ENCODE measurements around the gene CDK5RAP2. TPM values are rescaled to one million over a fixed set of nuclear protein-coding genes. Genes with fewer than 3 reads are reported as not detected.

Gene CDK5RAP2
- polyA plus RNA-seq, 1 donor (not counting 4 experiments of a cell fraction or from before 2014, with no cell fraction given), result 22.4 TPM

DNA sequence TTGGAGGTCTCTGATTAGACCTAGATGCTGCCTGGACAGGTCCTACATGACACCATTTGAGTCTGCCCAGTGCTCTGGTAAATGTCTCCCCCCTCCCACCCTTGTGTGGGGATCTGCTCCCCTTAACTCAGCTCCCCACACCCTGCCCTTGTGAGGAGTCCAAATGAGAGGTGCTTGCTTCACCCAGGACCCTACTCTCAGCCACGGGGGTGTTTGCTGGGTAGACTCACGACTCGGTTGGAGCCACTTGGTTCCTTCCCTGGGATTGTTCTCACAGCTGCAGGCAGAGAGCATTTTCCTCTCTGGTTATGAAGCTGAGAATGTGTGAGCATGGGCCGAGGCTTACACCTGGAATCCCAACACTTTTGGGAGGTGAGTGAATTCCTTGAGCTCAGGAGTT lies 204.7 kb downstream of the CDK5RAP2 start:
- H3K4me2 ChIP-seq (ENCODE audit: control insufficient read depth, extremely low read depth, insufficient read depth, low read depth, low read length), result no peak overlapping the region
- FAIRE-seq, result no peak

GRCh38 chr9:120374817-120375216 lies 205.2 kb downstream of the CDK5RAP2 start:
- H3K9ac ChIP-seq (ENCODE audit: control insufficient read depth, extremely low read depth, insufficient read depth, low read length), result no peak overlapping the region
- no peaks in the 10 kb centered on the region for H3K9me3 ChIP-seq (ENCODE audit: control insufficient read depth, low read depth, low read length)
- no peaks in the 10 kb centered on the region for H3K27me3 ChIP-seq (ENCODE audit: control insufficient read depth, extremely low read depth, insufficient read depth, low read length)
- no peak overlapping the region for H3K4me2 ChIP-seq (ENCODE audit: control insufficient read depth, extremely low read depth, insufficient read depth, low read depth, low read length)
- dilution Hi-C loops (cut with MboI; ENCODE audit: extremely low pct_ligation_motif_present, low sequenced_read_pairs), result no loop called here
- TF ChIP-seq, protein P1, sequence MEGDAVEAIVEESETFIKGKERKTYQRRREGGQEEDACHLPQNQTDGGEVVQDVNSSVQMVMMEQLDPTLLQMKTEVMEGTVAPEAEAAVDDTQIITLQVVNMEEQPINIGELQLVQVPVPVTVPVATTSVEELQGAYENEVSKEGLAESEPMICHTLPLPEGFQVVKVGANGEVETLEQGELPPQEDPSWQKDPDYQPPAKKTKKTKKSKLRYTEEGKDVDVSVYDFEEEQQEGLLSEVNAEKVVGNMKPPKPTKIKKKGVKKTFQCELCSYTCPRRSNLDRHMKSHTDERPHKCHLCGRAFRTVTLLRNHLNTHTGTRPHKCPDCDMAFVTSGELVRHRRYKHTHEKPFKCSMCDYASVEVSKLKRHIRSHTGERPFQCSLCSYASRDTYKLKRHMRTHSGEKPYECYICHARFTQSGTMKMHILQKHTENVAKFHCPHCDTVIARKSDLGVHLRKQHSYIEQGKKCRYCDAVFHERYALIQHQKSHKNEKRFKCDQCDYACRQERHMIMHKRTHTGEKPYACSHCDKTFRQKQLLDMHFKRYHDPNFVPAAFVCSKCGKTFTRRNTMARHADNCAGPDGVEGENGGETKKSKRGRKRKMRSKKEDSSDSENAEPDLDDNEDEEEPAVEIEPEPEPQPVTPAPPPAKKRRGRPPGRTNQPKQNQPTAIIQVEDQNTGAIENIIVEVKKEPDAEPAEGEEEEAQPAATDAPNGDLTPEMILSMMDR (optimal IDR thresholded peaks at IDR 0.05 in 1 of 3, IDR thresholded peaks at IDR 0.05 in 1 of 3, conservative IDR thresholded peaks at IDR 0.05 in 1 of 3; ENCODE audit: extremely low read depth in 1 of 3, insufficient read depth in 2 of 3, low read length in 3 of 3), result no peak
- no peak overlapping the region for H3K4me3 ChIP-seq (ENCODE audit: control insufficient read depth in 2 of 3, extremely low read depth in 1 of 3, insufficient read depth in 2 of 3, low read depth in 1 of 3, low read length in 3 of 3)
- H4K20me1 ChIP-seq (ENCODE audit: control insufficient read depth, extremely low read depth, insufficient read depth, low read length), result no peaks in the 10 kb centered on the region
- DNase-seq (ENCODE audit: low read depth, low spot score) (no peak), FAIRE-seq (no peak)
- no peak overlapping the region for H2AFZ ChIP-seq (ENCODE audit: control insufficient read depth, low read length)
- no peaks in the 10 kb centered on the region for H3K9me1 ChIP-seq (ENCODE audit: control insufficient read depth, extremely low read depth, insufficient read depth, low read length)
- no peak overlapping the region for H3K27ac ChIP-seq (ENCODE audit: control insufficient read depth, insufficient read depth, low read length)
- no peaks in the 10 kb centered on the region for H3K4me1 ChIP-seq (ENCODE audit: control insufficient read depth, extremely low read depth, insufficient read depth, low read length)
- no peaks in the 10 kb centered on the region for H3K79me2 ChIP-seq (ENCODE audit: control insufficient read depth, insufficient read depth, low read length)
- H3K36me3 ChIP-seq (ENCODE audit: control insufficient read depth in 2 of 2, extremely low read depth in 1 of 2, insufficient read depth in 2 of 2, low read length in 2 of 2), result no peaks in the 10 kb centered on the region

More for the DNA sequence above, 204.7 kb downstream of the CDK5RAP2 start:
- DNase-seq (ENCODE audit: low read depth, low spot score), result no peak
- H3K27ac ChIP-seq (ENCODE audit: control insufficient read depth, insufficient read depth, low read length), result no peak overlapping the region
- H3K4me3 ChIP-seq (ENCODE audit: control insufficient read depth in 2 of 3, extremely low read depth in 1 of 3, insufficient read depth in 2 of 3, low read depth in 1 of 3, low read length in 3 of 3), result no peak overlapping the region
- no peaks in the 10 kb centered on the region for H3K79me2 ChIP-seq (ENCODE audit: control insufficient read depth, insufficient read depth, low read length)
- H3K9me3 ChIP-seq (ENCODE audit: control insufficient read depth, low read depth, low read length), result no peaks in the 10 kb centered on the region
- H3K4me1 ChIP-seq (ENCODE audit: control insufficient read depth, extremely low read depth, insufficient read depth, low read length), result no peaks in the 10 kb centered on the region
- H4K20me1 ChIP-seq (ENCODE audit: control insufficient read depth, extremely low read depth, insufficient read depth, low read length), result no peaks in the 10 kb centered on the region
- TF ChIP-seq EZH2 (IDR thresholded peaks at IDR 0.05; ENCODE audit: low read length), result no peak
- TF ChIP-seq, protein P1 (optimal IDR thresholded peaks at IDR 0.05 in 1 of 3, IDR thresholded peaks at IDR 0.05 in 1 of 3, conservative IDR thresholded peaks at IDR 0.05 in 1 of 3; ENCODE audit: extremely low read depth in 1 of 3, insufficient read depth in 2 of 3, low read length in 3 of 3), result no peak
- H2AFZ ChIP-seq (ENCODE audit: control insufficient read depth, low read length), result no peak overlapping the region
- no peaks in the 10 kb centered on the region for H3K9me1 ChIP-seq (ENCODE audit: control insufficient read depth, extremely low read depth, insufficient read depth, low read length)
- no peak overlapping the region for H3K9ac ChIP-seq (ENCODE audit: control insufficient read depth, extremely low read depth, insufficient read depth, low read length)
- H3K36me3 ChIP-seq (ENCODE audit: control insufficient read depth in 2 of 2, extremely low read depth in 1 of 2, insufficient read depth in 2 of 2, low read length in 2 of 2), result no peaks in the 10 kb centered on the region
- no peaks in the 10 kb centered on the region for H3K27me3 ChIP-seq (ENCODE audit: control insufficient read depth, extremely low read depth, insufficient read depth, low read length)
- dilution Hi-C loops (cut with MboI; ENCODE audit: extremely low pct_ligation_motif_present, low sequenced_read_pairs), result no loop called here
